GM19455 (cell line): ENCODE data around the gene DCAF6.

Experiments
- ATAC-seq: cut with Tn5 transposase; IDR thresholded peaks from one replicate; pipeline ENCODE4 v1.9.1; 2021; ENCODE audit not compliant: unreplicated experiment

Gene DCAF6

GRCh38 chr1:168083456-168084325 is 147.2 kb downstream of the DCAF6 start:
- no peak for ATAC-seq

GRCh38 chr1:168084396-168085231 is 148.1 kb downstream of the DCAF6 start:
- peak; percentile 55 for ATAC-seq

GRCh38 chr1:168085401-168085872 is 149.0 kb downstream of the DCAF6 start:
- ATAC-seq: no peak

GRCh38 chr1:168086438-168086837 is 150.0 kb downstream of the DCAF6 start:
- ATAC-seq: no peak

- no peak for ATAC-seq
Observed at GRCh38 chr1:168087696-168088095, 151.2 kb downstream of the DCAF6 start.

GRCh38 chr1:168088511-168089325 is 152.2 kb downstream of the DCAF6 start:
- no peak for ATAC-seq

- no peak for ATAC-seq
Observed at GRCh38 chr1:168089326-168089978, 153.0 kb downstream of the DCAF6 start.

- ATAC-seq: no peak
Observed at GRCh38 chr1:168089979-168090337, 153.5 kb downstream of the DCAF6 start.

GRCh38 chr1:168090395-168090794 is 153.9 kb downstream of the DCAF6 start:
- no peak for ATAC-seq

GRCh38 chr1:168091063-168091462 is 154.6 kb downstream of the DCAF6 start:
- ATAC-seq: no peak

- ATAC-seq: no peak
Observed at GRCh38 chr1:168091720-168092550, 155.5 kb downstream of the DCAF6 start.

GRCh38 chr1:168092566-168093355 is 156.3 kb downstream of the DCAF6 start:
- no peak for ATAC-seq

- ATAC-seq: no peak
Observed at GRCh38 chr1:168093616-168094015, 157.1 kb downstream of the DCAF6 start.

GRCh38 chr1:168095476-168095875 is 159.0 kb downstream of the DCAF6 start:
- ATAC-seq: no peak

- ATAC-seq: no peak
Observed at GRCh38 chr1:168096296-168097165, 160.0 kb downstream of the DCAF6 start.

GRCh38 chr1:168097921-168098528 is 161.5 kb downstream of the DCAF6 start:
- no peak for ATAC-seq

GRCh38 chr1:168098534-168099320 is 162.2 kb downstream of the DCAF6 start:
- no peak for ATAC-seq
